Activated CD4-positive, alpha-beta T cell treated with anti-CD3 and anti-CD28 coated beads for 48 hours (primary cell): ENCODE data around the gene CAP1.

Experiments used
- DNase-seq: peaks from one replicate; pipeline ENCODE4 v3.0.0-alpha.2; 2020

The CAP1 gene

DNA sequence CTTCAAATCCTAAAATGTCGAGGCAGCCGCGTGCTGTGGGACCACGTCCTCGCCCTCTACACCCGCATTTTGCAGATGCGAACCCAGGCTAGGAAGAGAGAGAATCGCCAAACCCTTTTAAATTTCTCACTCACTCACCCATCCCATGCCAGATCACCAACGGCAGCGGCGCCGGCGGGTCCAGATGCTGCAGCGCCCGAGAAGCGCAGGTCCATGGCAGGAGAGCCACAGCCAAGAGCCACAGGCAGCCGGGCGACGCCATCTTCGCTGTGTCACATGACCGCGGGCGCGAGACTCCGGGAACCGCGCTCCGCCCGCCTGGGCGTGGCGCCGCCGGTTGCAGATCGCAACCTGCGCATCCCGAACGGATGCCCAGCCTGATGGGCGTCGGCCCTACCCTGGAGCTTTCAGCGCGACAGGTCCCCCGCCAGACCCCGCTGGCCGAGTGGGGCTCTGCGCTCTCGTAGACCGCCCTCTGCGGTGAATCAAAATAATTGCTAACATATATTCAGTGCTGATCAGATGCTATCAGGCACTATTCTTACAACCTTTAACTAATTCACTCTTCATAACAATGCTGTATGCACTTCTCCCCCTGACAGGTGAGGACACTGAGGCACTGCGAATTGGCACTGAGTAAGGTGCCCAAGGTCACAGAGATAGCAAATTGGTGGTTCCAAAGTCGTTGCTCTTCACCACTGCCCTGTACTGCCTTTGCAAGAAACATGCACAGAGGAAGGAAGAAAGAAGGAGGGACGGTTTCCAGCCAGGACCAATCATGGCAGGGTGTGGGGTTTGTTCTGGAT, 56.7 kb downstream of the CAP1 start, which contains the start of gene PPT1:
PPT1 (minus strand) TSS at position 276 of the 806 bp plus-strand sequence; CDS start at position 262, 14 bp downstream.
- peak; percentile 83 for DNase-seq

DNA sequence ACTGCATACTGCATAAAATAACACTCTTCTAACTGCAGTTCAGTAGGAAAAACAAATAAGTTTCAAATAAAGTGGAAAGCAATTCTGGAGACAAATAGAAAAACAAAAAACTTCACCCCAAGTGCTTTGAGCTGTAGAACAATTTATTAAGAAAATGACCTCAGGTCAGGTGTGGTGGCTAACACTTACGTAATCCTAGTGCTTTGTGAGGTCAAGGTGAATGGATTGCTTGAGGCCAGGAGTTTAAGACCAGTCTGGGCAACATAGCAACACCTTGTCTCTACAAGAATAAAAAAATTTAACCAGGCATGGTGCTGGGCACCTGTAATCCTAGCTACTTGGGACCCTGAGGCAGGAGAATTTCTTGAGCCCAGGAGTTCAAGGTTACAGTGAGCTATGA, 61.5 kb downstream of the CAP1 start:
- no peak for DNase-seq

- DNase-seq = no peak
Observed at GRCh38 chr1:40102896-40103295, 62.4 kb downstream of the CAP1 start.

GRCh38 chr1:40105028-40105427, 64.5 kb downstream of the CAP1 start:
- no peak for DNase-seq

DNA sequence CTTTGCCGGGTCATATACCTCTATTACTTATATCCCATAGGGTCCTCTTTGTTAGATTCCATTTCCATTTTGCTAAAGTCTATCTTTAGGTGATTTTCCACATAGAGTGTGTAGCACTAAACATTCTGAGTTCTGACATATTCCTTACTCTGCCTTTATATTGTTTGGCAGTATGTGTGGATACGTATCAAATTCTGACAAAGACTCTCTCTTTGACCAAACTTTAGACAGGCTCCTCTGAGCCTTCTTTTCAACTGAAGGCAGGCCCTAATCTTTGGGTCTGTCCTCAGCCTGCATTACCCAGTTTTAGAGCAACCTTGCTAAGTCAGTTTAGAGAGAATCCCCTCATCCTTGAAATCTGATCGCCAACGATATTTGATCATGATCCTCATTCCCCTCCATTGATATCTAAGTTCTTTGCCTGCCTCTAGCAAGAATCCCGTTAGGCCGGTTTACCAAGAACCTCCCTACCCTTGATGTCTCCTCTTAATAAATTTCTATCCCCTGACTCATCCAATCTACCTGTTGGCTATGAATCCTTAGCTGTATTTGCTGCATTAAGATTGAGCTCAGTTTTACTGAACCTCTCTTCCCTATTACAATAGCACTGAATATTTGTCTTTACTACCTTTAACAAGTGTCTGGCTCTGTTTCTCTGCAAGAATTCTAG, 66.9 kb downstream of the CAP1 start:
- no peak for DNase-seq

DNA sequence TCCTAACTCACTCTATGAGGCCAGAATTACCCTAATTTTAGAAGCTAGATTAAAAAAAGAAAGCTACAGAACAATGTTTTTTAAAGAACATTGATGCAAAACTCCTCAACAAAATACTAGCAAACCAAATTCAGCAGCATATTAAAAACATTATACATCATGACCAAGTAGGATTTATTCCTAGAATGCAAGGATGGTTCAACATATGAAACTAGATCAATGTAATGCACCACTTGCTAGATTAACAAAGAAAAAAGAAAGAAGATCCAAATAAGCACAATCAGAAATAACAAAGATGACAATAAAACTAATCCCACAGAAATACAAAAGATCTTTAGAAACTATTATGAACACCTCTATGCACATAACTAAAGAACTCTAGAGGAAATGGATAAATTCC, 69.9 kb downstream of the CAP1 start:
- DNase-seq = no peak

DNA sequence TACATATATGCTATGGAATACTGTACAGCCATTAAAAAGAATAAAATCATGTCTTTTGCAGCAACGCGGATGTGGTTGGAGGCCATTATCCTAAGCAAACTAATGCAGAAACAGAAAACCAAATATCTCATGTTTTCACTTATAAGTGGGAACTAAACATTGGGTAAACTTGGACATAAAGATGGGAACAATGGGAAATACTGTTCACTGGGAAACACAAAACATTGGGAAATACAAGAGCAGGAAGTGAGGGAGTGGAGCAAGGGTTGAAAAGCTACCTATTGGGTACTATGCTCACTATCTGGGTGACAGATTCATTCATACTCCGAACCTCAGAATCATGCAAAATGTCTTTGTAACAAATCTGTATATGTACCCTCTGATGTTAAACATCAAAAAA, 73.9 kb downstream of the CAP1 start:
- DNase-seq = no peak

DNA sequence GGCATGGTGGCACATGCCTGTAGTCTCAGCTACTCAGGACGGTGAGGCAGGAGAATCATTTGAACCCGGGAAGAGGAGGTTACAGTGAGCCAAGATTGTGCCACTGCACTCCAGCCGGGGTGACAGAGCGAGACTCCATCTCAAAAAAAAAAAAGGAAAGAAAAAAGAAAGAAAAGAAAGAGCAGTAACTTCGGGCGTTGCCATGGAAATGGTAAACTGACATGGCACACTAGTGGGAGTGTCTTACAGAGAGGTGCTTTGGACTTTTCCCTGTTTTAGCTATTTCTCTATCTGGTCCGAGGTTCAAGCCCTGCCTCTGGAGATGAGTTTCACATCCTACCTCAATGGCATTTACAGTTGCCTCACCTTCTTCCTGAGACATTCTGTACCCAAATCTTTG, 79.6 kb downstream of the CAP1 start:
- DNase-seq = no peak
